ENCODE data around the gene ACD.

Gene ACD

GRCh38 chr16:67647681-67648080 is 12.4 kb downstream of the ACD start:
- no peak for DNase-seq (ENCODE audit: low spot score)

- no peak for DNase-seq (ENCODE audit: low spot score)
Measured at GRCh38 chr16:67647111-67647651, 12.9 kb downstream of the ACD start.

- no peak for DNase-seq (ENCODE audit: low spot score)
Measured at GRCh38 chr16:67645397-67646121, 14.5 kb downstream of the ACD start.

GRCh38 chr16:67644038-67644437 is 16.0 kb downstream of the ACD start:
- DNase-seq (ENCODE audit: low spot score): no peak

- DNase-seq (ENCODE audit: low spot score): no peak
Measured at GRCh38 chr16:67641779-67642708, 18.0 kb downstream of the ACD start.

GRCh38 chr16:67637625-67638024 is 22.4 kb downstream of the ACD start:
- DNase-seq (ENCODE audit: low spot score): no peak

GRCh38 chr16:67636713-67637112 is 23.3 kb downstream of the ACD start:
- DNase-seq (ENCODE audit: low spot score): no peak

GRCh38 chr16:67632415-67633172 is 27.5 kb downstream of the ACD start:
- no peak for DNase-seq (ENCODE audit: low spot score)

- no peak for DNase-seq (ENCODE audit: low spot score)
Measured at GRCh38 chr16:67628216-67628615, 31.8 kb downstream of the ACD start.

GRCh38 chr16:67613808-67614207 is 46.3 kb downstream of the ACD start:
- DNase-seq (ENCODE audit: low spot score): no peak

GRCh38 chr16:67608364-67608763 is 51.7 kb downstream of the ACD start:
- no peak for DNase-seq (ENCODE audit: low spot score)

Data from CD4-positive, alpha-beta T cell treated with Interleukin-6 at 100 ng/mL for 8 hours (primary cell).